Keratinocyte (primary cell): ENCODE results near the gene EPHA2. TPM values are rescaled to one million over a fixed set of nuclear protein-coding genes. Genes with fewer than 3 reads are reported as not detected.

Source experiments
- DNase-seq: peaks from one replicate; pipeline ENCODE4 v3.0.0-alpha.2; 2011; ENCODE audit warnings: low read depth, missing footprints, low spot score
- FAIRE-seq: peaks from 2 replicates; lab custom pipeline; 2011; peaks lifted over from hg19 to GRCh38; lab: Jason Lieb, UNC
- H2AFZ ChIP-seq: 2 replicates; pipeline ENCODE4 v1.6.0; 2012; ENCODE audit warnings: low read length, control low read depth, inconsistent platforms; ENCODE audit not compliant: control insufficient read depth
- H3K27ac ChIP-seq: 2 replicates; pipeline ENCODE4 v1.5.1; 2011; ENCODE audit warnings: low read length; ENCODE audit not compliant: control insufficient read depth, insufficient read depth
- H3K27me3 ChIP-seq: 3 replicates; pipeline ENCODE4 v1.6.0; 2011; ENCODE audit warnings: low read length; ENCODE audit not compliant: control insufficient read depth, insufficient read depth; ENCODE audit errors: extremely low read depth
- H3K36me3 ChIP-seq, 2 experiments: 2 replicates in 1 of 2; 3 replicates in 1 of 2; pipeline ENCODE4 v1.5.1; 2011; ENCODE audit warnings: low read length in 2 of 2, mild to moderate bottlenecking in 1 of 2; ENCODE audit not compliant: control insufficient read depth in 2 of 2, insufficient read depth in 2 of 2; ENCODE audit errors: extremely low read depth in 1 of 2
- H3K4me1 ChIP-seq: 3 replicates; pipeline ENCODE4 v1.5.1; 2011; ENCODE audit warnings: low read length; ENCODE audit not compliant: control insufficient read depth, insufficient read depth; ENCODE audit errors: extremely low read depth
- H3K4me2 ChIP-seq: 3 replicates; pipeline ENCODE4 v1.6.0; 2011; ENCODE audit warnings: low read depth, low read length; ENCODE audit not compliant: control insufficient read depth, insufficient read depth; ENCODE audit errors: extremely low read depth
- H3K4me3 ChIP-seq, 3 experiments: fragments of 200-600 bp in 1 of 3; sonication (generic) in 1 of 3; 2 replicates in 2 of 3; 3 replicates in 1 of 3; pipeline ENCODE4 v1.5.1; 2011 to 2016; ENCODE audit warnings: low read length in 3 of 3, mild to moderate bottlenecking in 3 of 3, control low read depth in 2 of 3, inconsistent platforms in 1 of 3, low read depth in 1 of 3, mixed read lengths in 1 of 3, mixed run types in 1 of 3, moderate library complexity in 1 of 3; ENCODE audit not compliant: control insufficient read depth in 2 of 3, insufficient read depth in 2 of 3; ENCODE audit errors: extremely low read depth in 1 of 3
- H3K79me2 ChIP-seq: 2 replicates; pipeline ENCODE4 v1.6.0; 2012; ENCODE audit warnings: low read length; ENCODE audit not compliant: control insufficient read depth, insufficient read depth
- H3K9ac ChIP-seq: 3 replicates; pipeline ENCODE4 v1.6.0; 2011; ENCODE audit warnings: low read length; ENCODE audit not compliant: control insufficient read depth, insufficient read depth; ENCODE audit errors: extremely low read depth
- H3K9me1 ChIP-seq: 3 replicates; pipeline ENCODE4 v1.6.0; 2011; ENCODE audit warnings: low read length; ENCODE audit not compliant: control insufficient read depth, insufficient read depth; ENCODE audit errors: extremely low read depth
- H3K9me3 ChIP-seq: 2 replicates; pipeline ENCODE4 v1.5.1; 2012; ENCODE audit warnings: low read depth, low read length; ENCODE audit not compliant: control insufficient read depth
- H4K20me1 ChIP-seq: 3 replicates; pipeline ENCODE4 v1.6.0; 2011; ENCODE audit warnings: low read length; ENCODE audit not compliant: control insufficient read depth, insufficient read depth; ENCODE audit errors: extremely low read depth
- CTCF ChIP-seq, 3 experiments: IDR thresholded peaks in 1 of 3; conservative IDR thresholded peaks in 1 of 3; optimal IDR thresholded peaks in 1 of 3; 2 replicates in 2 of 3; 3 replicates in 1 of 3; pipeline versions ENCODE3 to v1.5.1; 2011; ENCODE audit warnings: low read length in 3 of 3, mild to moderate bottlenecking in 3 of 3, moderate library complexity in 2 of 3, control low read depth in 1 of 3, inconsistent platforms in 1 of 3; ENCODE audit not compliant: insufficient read depth in 2 of 3; ENCODE audit errors: extremely low read depth in 1 of 3
- EZH2 ChIP-seq: IDR thresholded peaks from one replicate; pipeline ENCODE4 v1.6.1; 2012; ENCODE audit warnings: inconsistent platforms, mild to moderate bottlenecking, low read length, moderate library complexity
- dilution Hi-C: fragments of 300-500 bp; cut with MboI; formaldehyde crosslinking; loops from one replicate; pipeline ENCODE4 v1.7.0; 2020; ENCODE audit warnings: low sequenced_read_pairs; ENCODE audit not compliant: extremely low pct_ligation_motif_present
- polyA plus RNA-seq, 5 experiments: library from polyadenylated mRNA; depleted of rRNA in 3 of 5; stranded (reverse) in 3 of 5; stranded (forward) in 1 of 5; unstranded in 1 of 5; fragments of >200 nt; gene quantifications; 1 replicate in 1 of 5; 2 replicates in 3 of 5; 3 replicates in 1 of 5; pipeline versions ENCODE4 v1.2.1 to v1.2.3, GENCODE V29; 2011 to 2012; ENCODE audit warnings: missing spikeins in 2 of 5, low read depth in 1 of 5, low replicate concordance in 1 of 5

The EPHA2 gene
- polyA plus RNA-seq, 1 donor (not counting 4 experiments of a cell fraction or from before 2014, with no cell fraction given), result 55.6 TPM

GRCh38 chr1:16147156-16147926, 8.5 kb downstream of the EPHA2 start:
- dilution Hi-C loops, result no loop called here
- peak overlapping the region; percentile 77 for H3K27ac ChIP-seq
- peak overlapping the region in 2 of 3 experiments; percentile 55 to 68 for H3K4me3 ChIP-seq
- H3K4me2 ChIP-seq, result peak overlapping the region; percentile 75
- H3K9ac ChIP-seq, result peak overlapping the region; percentile 74
- no peak overlapping the region for H2AFZ ChIP-seq
- H3K79me2 ChIP-seq, result peaks cover 94% of the 10 kb centered on the region
- H3K9me3 ChIP-seq, result no peaks in the 10 kb centered on the region
- no peak for FAIRE-seq
- H3K27me3 ChIP-seq, result no peaks in the 10 kb centered on the region
- TF ChIP-seq EZH2, result no peak
- TF ChIP-seq CTCF (optimal IDR thresholded peaks at IDR 0.05 in 1 of 3, IDR thresholded peaks at IDR 0.05 in 1 of 3, conservative IDR thresholded peaks at IDR 0.05 in 1 of 3; ENCODE audit: extremely low read depth in 1 of 3, insufficient read depth in 2 of 3, low read length in 3 of 3), result no peak
- H3K4me1 ChIP-seq, result peaks cover 97% of the 10 kb centered on the region
- no peak for DNase-seq
- H3K36me3 ChIP-seq, result peaks cover 27 to 87% of the 10 kb centered on the region in 2 experiments
- H4K20me1 ChIP-seq, result peaks cover 66% of the 10 kb centered on the region
- H3K9me1 ChIP-seq, result peaks cover 8% of the 10 kb centered on the region

- FAIRE-seq, result no peak
- Histone ChIP-seq H4K20me1 (peaks cover 65% of the 10 kb centered on the region), H3K4me1 (peaks cover 98% of the 10 kb centered on the region)
Measured at GRCh38 chr1:16146279-16147155, 9.4 kb downstream of the EPHA2 start.

More at GRCh38 chr1:16146279-16147155, 9.4 kb downstream of the EPHA2 start:
- Histone ChIP-seq H3K4me2 (peak overlapping the region; percentile 75), H2AFZ (no peak overlapping the region), H3K27me3 (no peaks in the 10 kb centered on the region), H3K4me3 (peak overlapping the region; percentile 8 to 68 (median 55)), H3K79me2 (peaks cover 94% of the 10 kb centered on the region), H3K27ac (peak overlapping the region; percentile 77), H3K9ac (peak overlapping the region; percentile 74), H3K9me1 (peaks cover 10% of the 10 kb centered on the region), H3K9me3 (no peaks in the 10 kb centered on the region), H3K36me3 (peaks cover 27 to 88% of the 10 kb centered on the region in 2 experiments)
- TF ChIP-seq CTCF (optimal IDR thresholded peaks at IDR 0.05 in 1 of 3, IDR thresholded peaks at IDR 0.05 in 1 of 3, conservative IDR thresholded peaks at IDR 0.05 in 1 of 3; ENCODE audit: extremely low read depth in 1 of 3, insufficient read depth in 2 of 3, low read length in 3 of 3) (no peak), EZH2 (no peak)
- DNase-seq, result no peak
- dilution Hi-C loops, result no loop called here
